MG63 (cell line): Measurements from ENCODE around the gene NPB. TPM values are rescaled to one million over a fixed set of nuclear protein-coding genes. Genes with fewer than 3 reads are reported as not detected.

ENCODE experiments used
- DNase-seq: peaks from one replicate; pipeline ENCODE4 v3.0.0-alpha.2; 2020
- H3K27me3 ChIP-seq: fragments of 250-450 bp; sonication (Bioruptor Pico); 2 replicates; pipeline ENCODE4 v1.5.1; 2020; ENCODE audit warnings: mild to moderate bottlenecking, moderate library complexity
- H3K36me3 ChIP-seq: fragments of 250-450 bp; sonication (Bioruptor Pico); 2 replicates; pipeline ENCODE4 v1.5.1; 2020; ENCODE audit warnings: mild to moderate bottlenecking, moderate library complexity
- H3K4me3 ChIP-seq: fragments of 250-450 bp; sonication (Bioruptor Pico); 2 replicates; pipeline ENCODE4 v1.5.1; 2020; ENCODE audit warnings: mild to moderate bottlenecking, moderate library complexity
- H3K9me3 ChIP-seq: fragments of 250-450 bp; sonication (Bioruptor Pico); 2 replicates; pipeline ENCODE4 v1.5.1; 2020; ENCODE audit warnings: mild to moderate bottlenecking, moderate library complexity
- total RNA-seq: library from RNA; depleted of rRNA; stranded (reverse); fragments of >200 nt; shearing (Covaris generic); gene quantifications from 2 replicates; pipeline ENCODE4 v1.2.3, GENCODE V29; 2014; ENCODE audit warnings: low replicate concordance

The NPB gene
- total RNA-seq, 1 experiment from 2014 or later, result 2.5 TPM

DNA sequence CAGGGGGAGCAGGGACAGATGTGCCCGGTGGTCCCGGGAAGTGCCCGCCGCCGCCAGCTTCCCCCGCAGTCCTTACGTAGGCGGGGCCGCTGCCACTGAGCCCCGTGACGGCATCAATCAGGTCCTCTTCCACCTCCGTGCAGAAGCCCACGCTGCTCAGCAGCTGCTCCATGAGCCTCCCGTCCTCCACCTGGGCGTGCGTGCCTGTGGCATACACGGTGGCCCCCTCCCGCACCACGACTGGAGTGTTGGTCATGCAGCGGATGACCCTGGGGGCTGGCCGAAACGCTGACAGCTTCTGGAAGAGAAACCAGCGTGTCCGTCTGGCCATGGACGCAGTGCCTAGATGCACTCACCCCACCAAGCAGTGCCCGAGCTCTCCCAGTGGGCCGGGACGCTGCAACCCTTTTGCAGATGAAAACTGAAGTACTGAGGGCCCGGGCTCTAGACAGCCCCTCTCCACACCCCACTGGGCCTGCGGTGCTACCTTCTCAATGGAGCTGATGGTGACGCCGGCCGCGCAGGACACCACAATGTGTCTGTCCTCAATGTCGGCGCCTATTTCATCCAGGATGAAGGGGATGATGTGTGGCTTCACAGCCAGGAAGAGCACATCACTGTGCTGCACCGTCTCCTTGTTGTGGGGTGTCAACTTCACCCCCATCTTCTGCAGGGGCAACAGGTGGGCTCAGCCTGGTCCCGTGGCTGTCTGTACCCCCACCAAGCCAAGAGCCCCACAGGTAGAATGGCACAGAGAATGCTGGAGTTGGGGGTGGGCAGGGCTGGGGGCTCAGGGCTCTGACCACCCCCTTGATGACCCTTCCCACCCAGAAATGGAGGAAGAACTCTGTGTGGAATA lies 33.0 kb downstream of the NPB start:
- DNase-seq, result no peak
- H3K36me3 ChIP-seq, result peaks cover 31% of the 10 kb centered on the region
- no peak overlapping the region for H3K4me3 ChIP-seq
- H3K27me3 ChIP-seq, result no peaks in the 10 kb centered on the region
- no peaks in the 10 kb centered on the region for H3K9me3 ChIP-seq

GRCh38 chr17:81935709-81936084 lies 33.7 kb downstream of the NPB start:
- no peak for DNase-seq
- Histone ChIP-seq H3K27me3 (no peaks in the 10 kb centered on the region), H3K36me3 (peaks cover 31% of the 10 kb centered on the region), H3K4me3 (peak overlapping the region; percentile 96), H3K9me3 (no peaks in the 10 kb centered on the region)

DNA sequence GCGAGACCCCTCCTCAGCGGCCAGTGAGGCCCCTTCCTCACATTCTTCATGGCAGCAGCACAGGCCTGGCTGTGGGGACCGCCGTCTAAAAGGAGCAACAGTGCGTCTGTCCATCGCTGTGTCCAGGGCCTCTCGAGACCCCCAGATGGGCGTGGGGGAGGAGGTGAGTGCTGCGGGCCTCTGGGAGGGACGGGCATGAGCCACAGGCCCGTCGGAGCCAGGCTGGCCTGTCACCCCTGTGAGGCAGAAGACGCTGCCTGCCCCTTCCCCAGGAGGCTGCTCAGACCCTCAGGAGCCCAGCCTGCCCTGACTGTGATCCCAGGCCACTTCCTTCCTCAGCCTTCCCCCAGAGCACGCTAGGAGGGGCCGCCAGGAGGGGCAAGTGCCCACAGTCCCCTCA lies 37.2 kb downstream of the NPB start:
- no peak for DNase-seq
- H3K36me3 ChIP-seq, result peaks cover 22% of the 10 kb centered on the region
- no peak overlapping the region for H3K4me3 ChIP-seq
- H3K27me3 ChIP-seq, result no peaks in the 10 kb centered on the region
- H3K9me3 ChIP-seq, result no peaks in the 10 kb centered on the region

DNA sequence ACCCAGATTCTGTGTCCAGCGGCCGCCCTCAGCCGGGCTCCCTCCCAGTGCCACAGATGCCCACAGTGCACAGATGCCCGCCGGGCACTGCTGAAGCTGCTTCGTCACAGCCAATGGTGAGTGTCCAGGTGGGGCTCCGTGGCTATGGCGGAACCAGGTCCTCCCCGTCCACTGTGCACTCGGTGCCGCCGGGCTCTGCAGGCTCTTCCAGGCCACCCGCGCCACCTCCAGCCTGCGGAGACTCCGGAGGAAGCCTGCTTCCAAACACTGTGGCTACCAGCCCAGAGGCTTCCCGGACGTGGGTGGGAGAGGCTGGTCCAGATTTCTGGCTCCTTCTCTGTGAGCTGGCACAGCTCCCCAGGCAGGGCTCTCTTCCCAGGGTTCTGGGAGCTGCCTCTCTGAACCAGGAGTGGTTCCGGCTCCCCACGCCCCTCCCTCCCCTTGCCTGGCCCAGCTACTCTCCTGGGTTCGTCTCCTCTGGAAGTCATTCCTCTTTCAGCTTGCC lies 37.9 kb downstream of the NPB start:
- H3K36me3 ChIP-seq, result peaks cover 16% of the 10 kb centered on the region
- no peaks in the 10 kb centered on the region for H3K9me3 ChIP-seq
- no peaks in the 10 kb centered on the region for H3K27me3 ChIP-seq
- DNase-seq, result peak; percentile 61
- no peak overlapping the region for H3K4me3 ChIP-seq

DNA sequence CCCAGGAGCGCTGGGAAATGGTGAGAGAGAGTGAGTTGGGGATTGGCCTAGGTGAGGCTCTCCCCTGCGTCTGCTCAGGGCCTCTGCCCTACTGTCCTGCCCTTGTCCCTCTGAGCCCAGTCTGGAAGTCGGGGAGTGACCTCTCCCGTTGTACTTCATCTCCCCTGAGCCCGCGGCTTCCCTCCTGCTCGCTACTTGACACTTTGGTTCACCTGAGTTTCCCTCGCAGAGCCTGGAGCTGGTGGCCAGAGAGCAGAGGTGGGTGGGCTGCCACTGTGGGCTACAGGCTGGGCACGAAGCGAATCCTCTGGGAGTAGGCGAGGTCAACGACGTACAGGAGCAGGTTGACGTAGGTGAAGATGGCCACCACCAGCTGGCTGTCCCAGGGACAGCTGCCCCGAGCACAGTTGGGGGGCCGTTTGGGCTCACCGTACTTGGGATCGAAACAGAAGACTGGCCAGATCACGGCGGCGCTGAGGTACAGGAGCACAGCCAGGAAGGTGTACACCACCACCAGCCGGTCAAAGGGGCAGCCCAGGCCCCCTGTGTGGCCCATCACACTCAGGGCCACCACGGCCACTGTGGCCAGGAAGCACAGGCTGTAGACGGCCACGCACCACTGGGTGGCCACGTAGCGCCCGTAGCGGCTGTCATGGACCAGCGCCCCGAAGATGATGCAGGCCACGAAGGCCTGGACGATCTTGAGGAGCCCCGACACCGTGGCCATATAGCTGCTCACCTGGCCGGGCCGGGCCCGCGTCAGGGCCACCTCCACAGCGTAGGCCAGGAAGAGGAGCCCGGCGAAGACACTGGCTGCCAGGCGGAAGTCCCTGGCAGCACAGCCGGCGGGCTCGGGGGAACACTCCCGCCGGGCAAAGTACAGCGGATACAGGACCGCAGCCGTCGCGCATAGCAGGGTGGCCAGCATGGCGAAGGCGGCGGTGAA lies 38.8 kb downstream of the NPB start:
- Histone ChIP-seq H3K9me3 (no peaks in the 10 kb centered on the region), H3K4me3 (no peak overlapping the region)
- DNase-seq, result no peak

DNA sequence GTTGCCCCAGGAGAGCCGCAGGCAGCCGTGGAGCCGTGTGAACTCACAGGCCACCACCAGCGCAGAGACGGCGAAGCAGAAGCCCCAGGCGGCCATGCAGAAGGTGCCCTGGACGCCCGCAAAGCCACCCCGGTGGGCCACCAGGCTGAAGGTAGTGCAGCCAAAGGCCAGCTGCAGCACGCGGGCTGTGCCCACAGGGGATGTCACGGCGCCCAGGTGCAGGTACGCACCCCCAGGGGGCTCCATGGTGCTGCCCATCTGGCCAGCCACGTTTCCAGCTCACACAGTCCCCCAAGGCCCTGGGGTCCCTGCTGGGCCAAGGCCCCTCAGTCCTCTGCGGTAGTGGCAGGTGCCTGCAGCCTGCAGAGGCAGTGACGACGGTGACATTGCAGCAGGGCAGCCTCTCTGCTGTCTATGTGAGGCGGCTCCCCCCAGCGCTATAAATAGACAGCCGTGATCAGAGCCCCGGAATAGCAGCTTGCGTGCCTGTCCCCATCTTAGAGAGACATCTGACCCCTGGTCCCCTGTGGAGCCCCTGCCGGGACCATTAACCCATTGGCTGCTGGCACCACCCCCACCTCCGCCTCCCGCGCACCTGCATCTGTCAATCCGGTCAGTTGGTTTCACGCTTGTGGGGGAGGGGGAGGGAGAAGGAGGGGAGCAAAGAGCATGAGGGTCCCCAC lies 39.6 kb downstream of the NPB start:
- H3K4me3 ChIP-seq, result no peak overlapping the region
- DNase-seq, result no peak
- H3K36me3 ChIP-seq, result peaks cover 3% of the 10 kb centered on the region
- H3K27me3 ChIP-seq, result no peaks in the 10 kb centered on the region
- no peaks in the 10 kb centered on the region for H3K9me3 ChIP-seq

More for the DNA sequence above, 38.8 kb downstream of the NPB start:
- no peaks in the 10 kb centered on the region for H3K27me3 ChIP-seq
- H3K36me3 ChIP-seq, result peaks cover 7% of the 10 kb centered on the region

- no peak overlapping the region for H3K4me3 ChIP-seq
- no peak for DNase-seq
- H3K36me3 ChIP-seq, result no peaks in the 10 kb centered on the region
- H3K27me3 ChIP-seq, result no peaks in the 10 kb centered on the region
- H3K9me3 ChIP-seq, result no peaks in the 10 kb centered on the region
Observed at GRCh38 chr17:81942167-81942553, 40.1 kb downstream of the NPB start.

DNA sequence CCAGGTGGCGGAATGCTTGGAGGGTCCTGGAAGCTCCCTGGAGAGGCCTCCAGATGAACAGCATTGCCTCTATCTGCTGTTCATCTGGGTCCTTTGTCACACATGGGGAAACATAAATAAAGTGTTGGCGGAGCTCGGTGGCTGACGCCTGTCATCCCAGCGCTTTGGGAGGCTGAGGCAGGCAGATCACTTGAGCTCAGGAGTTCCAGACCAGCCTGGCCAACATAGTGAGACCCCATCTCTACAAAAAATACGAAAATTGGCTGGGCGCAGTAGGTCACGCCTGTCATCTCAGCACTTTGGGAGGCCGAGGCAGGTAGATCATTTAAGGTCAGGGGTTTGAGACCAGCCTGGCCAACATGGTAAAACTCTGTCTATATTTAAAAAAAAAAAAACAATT lies 42.8 kb downstream of the NPB start:
- Histone ChIP-seq H3K36me3 (no peaks in the 10 kb centered on the region), H3K4me3 (no peak overlapping the region)

DNA sequence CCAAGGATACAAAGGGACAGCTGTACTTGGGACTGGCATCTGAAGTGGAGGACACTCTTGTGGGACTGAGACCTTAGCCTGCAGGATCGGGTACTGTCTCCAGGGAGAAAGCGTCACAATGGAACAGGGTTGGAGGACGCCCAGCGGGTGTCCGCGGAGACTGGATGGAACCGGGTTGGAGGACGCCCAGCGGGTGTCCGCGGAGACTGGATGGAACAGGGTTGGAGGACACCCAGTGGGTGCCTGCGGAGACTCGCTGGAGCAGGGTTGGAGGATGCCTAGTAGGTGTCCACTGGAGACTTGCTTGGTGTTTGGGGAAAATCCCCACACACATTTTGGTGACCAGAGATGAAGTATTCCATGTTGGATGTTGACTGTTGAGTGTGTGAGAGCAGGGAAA lies 45.2 kb downstream of the NPB start, which contains the start of gene MYADML2:
Gene MYADML2 (minus strand): TSS at position 45 of the 400 bp plus-strand sequence. CDS start 5,492 bp downstream, outside the sequence.
- no peaks in the 10 kb centered on the region for H3K27me3 ChIP-seq
- no peaks in the 10 kb centered on the region for H3K9me3 ChIP-seq
- no peak within 1 kb of the TSS for H3K4me3 ChIP-seq
- DNase-seq, result no peak
- no peaks in the 10 kb centered on the region for H3K36me3 ChIP-seq

More for the DNA sequence above, 42.8 kb downstream of the NPB start:
- no peaks in the 10 kb centered on the region for H3K9me3 ChIP-seq
- DNase-seq, result no peak
- no peaks in the 10 kb centered on the region for H3K27me3 ChIP-seq

DNA sequence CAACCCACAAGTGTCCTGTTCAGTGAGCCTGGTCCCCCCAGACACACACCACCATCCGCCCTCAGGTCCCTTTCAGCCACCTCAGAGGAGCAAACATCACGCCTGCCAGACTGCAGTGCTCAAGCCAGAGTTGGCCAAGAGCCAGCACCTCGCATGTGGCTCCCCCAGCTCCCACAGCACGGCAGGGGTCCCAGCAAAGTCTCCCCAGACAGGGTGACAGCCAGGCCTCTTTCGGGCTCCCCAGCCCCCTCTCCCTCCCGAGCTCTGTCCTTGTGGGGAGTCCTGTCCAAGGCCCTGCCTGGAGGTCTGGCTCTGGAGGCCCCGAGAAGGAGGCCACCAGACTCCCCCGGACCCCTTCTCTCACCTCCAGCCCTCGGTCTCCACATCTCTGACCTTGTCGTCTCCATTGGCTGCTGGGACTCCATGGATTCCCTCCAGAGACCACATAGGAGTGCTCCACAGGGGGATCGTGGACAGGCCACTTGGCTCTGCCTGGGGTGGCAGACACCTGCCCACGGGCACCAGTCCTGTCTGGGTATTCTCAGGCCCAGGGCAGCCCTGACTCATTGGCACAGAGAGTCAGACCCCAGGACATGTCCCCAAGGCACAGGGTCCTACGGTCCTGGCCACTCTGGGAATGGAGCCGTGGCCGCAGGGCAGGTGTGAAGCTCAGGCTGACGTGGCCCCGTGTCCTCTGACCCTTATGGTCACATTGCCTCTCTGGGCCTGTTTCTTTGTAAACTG lies 46.8 kb downstream of the NPB start:
- Histone ChIP-seq H3K27me3 (no peaks in the 10 kb centered on the region), H3K36me3 (no peaks in the 10 kb centered on the region), H3K4me3 (no peak overlapping the region), H3K9me3 (no peaks in the 10 kb centered on the region)
- no peak for DNase-seq

DNA sequence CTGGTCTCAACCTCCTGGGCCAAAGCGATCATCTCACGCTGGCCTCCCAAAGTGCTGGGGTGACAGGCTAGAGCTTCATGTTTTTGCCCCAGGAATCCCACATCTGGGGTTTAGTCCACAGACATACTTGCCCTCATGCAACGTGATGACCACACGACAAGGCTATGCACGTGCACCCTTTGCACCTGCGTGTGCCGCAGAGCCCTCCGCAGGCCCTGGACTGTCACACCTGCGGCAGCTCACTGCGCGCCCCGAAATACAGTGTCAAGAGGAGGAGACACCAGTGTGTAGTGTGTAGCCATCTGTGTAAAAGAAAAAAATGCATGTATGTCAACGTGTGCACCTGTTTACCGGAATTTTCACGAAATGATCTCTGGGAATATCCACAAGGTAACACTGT lies 48.5 kb downstream of the NPB start:
- DNase-seq, result no peak
- H3K27me3 ChIP-seq, result no peaks in the 10 kb centered on the region
- H3K36me3 ChIP-seq, result no peaks in the 10 kb centered on the region
- no peaks in the 10 kb centered on the region for H3K9me3 ChIP-seq
- H3K4me3 ChIP-seq, result no peak overlapping the region

DNA sequence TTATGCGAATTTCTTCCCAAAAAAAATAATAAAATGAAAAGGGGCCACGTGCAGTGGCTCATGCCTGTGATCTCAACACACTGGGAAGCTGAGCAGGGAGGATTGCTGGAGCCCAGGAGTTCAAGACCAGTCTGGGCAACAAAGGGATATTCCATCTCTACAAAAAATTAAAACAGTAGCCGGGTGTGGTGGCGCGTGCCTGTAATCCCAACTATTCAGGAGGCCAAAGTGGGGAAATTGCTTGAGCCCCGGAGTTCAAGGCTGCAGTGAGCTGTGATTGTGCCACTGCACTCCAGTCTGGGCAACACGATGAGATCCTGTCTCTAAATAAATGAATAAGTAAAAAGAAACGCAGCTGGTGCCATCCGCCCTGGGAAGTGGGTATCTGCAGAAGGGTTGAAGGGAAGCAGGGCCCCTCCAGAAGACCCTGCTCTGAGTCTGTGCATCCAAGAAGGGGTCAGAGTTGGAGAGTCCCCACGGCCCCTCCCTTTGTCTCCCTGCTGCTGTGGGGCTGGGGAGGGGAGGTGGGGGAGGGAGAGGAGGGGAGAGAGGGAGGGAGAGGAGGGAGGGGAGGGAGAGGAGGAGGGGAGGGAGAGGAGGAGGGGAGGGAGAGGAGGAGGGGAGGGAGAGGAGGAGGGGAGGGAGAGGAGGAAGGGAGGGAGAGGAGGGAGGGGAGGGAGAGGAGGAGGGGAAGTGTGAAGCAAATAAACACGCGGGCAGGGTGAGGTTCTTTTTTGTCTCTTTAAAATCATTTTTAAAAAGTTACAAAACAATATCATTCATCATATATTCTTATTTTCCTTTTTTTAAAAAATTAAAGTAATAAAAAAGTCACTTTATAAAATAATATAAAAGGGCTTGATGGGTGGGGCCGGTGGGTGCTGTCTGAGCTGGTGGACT lies 50.0 kb downstream of the NPB start:
- DNase-seq, result no peak
- Histone ChIP-seq H3K9me3 (no peaks in the 10 kb centered on the region), H3K27me3 (no peaks in the 10 kb centered on the region), H3K36me3 (no peaks in the 10 kb centered on the region), H3K4me3 (no peak overlapping the region)
